Large intestine (tissue), 3 donors: ENCODE results near the gene PON2. TPM values are rescaled to one million over a fixed set of nuclear protein-coding genes. Genes with fewer than 3 reads are reported as not detected.

ENCODE experiments used
- DNase-seq, 2 donors: peaks; one replicate each; pipeline versions ENCODE4 v3.0.0 to v3.0.0-alpha.2; 2013
- H3K27ac ChIP-seq: one replicate; pipeline ENCODE4 v1.5.1; 2013; ENCODE audit warnings: low read length
- H3K27me3 ChIP-seq: 2 replicates; pipeline ENCODE4 v1.6.1; 2013; ENCODE audit warnings: low read length; ENCODE audit not compliant: control insufficient read depth, insufficient read depth
- H3K36me3 ChIP-seq: 2 replicates; pipeline ENCODE4 v1.6.1; 2013; ENCODE audit warnings: low read length; ENCODE audit not compliant: control insufficient read depth, insufficient read depth
- H3K4me1 ChIP-seq: one replicate; pipeline ENCODE4 v1.6.1; 2013; ENCODE audit warnings: low read length; ENCODE audit not compliant: control insufficient read depth, insufficient read depth
- H3K4me3 ChIP-seq: one replicate; pipeline ENCODE4 v1.5.1; 2013; ENCODE audit warnings: low read length
- H3K9me3 ChIP-seq: one replicate; pipeline ENCODE4 v1.6.1; 2013; ENCODE audit warnings: mild to moderate bottlenecking, low read depth, low read length, moderate library complexity; ENCODE audit not compliant: control insufficient read depth
- WGBS: methylation state at CpG from one replicate; pipeline ENCODE4 v1.1.5; 2013; ENCODE audit warnings: low lambda C conversion rate; ENCODE audit not compliant: insufficient coverage; 5-methylcytosine and 5-hydroxymethylcytosine counted together
- polyA plus RNA-seq: library from polyadenylated mRNA; unstranded; fragments of 120-200 nt; gene quantifications from one replicate; pipeline ENCODE4 v1.2.1, GENCODE V29; 2013

The PON2 gene
- polyA plus RNA-seq, 1 donor: 363 TPM

- no CpG with 5 or more reads among the region's 3 CpGs for WGBS
- Histone ChIP-seq H3K27me3 (no peaks in the 10 kb centered on the region), H3K27ac (no peak overlapping the region), H3K4me3 (no peak overlapping the region), H3K4me1 (no peaks in the 10 kb centered on the region), H3K36me3 (peaks cover 42% of the 10 kb centered on the region), H3K9me3 (no peaks in the 10 kb centered on the region)
- no peak for DNase-seq
Measured at GRCh38 chr7:95411036-95411435, 23.8 kb downstream of the PON2 start.

GRCh38 chr7:95407751-95408150 lies 27.1 kb downstream of the PON2 start:
- Histone ChIP-seq H3K27me3 (no peaks in the 10 kb centered on the region), H3K36me3 (peaks cover 47% of the 10 kb centered on the region), H3K4me1 (no peaks in the 10 kb centered on the region), H3K4me3 (no peak overlapping the region), H3K27ac (no peak overlapping the region), H3K9me3 (no peaks in the 10 kb centered on the region)
- peak in 1 of 2 donors; percentile 36 for DNase-seq
- WGBS: 40% methylated on average over 1 of the region's 2 CpGs

GRCh38 chr7:95405800-95406199 lies 29.0 kb downstream of the PON2 start:
- Histone ChIP-seq H3K27ac (no peak overlapping the region), H3K4me1 (no peaks in the 10 kb centered on the region), H3K4me3 (no peak overlapping the region), H3K36me3 (peaks cover 33% of the 10 kb centered on the region), H3K9me3 (no peaks in the 10 kb centered on the region), H3K27me3 (no peaks in the 10 kb centered on the region)
- WGBS: 97% methylated on average over 5 of the region's 6 CpGs
- DNase-seq: no peak

- Histone ChIP-seq H3K9me3 (no peaks in the 10 kb centered on the region), H3K36me3 (peaks cover 29% of the 10 kb centered on the region), H3K4me1 (no peaks in the 10 kb centered on the region), H3K27me3 (no peaks in the 10 kb centered on the region), H3K4me3 (no peak overlapping the region), H3K27ac (no peak overlapping the region)
- WGBS: no CpG with 5 or more reads among the region's 3 CpGs
- no peak for DNase-seq
Measured at GRCh38 chr7:95405208-95405607, 29.6 kb downstream of the PON2 start.

GRCh38 chr7:95404316-95404865 lies 30.4 kb downstream of the PON2 start:
- no peaks in the 10 kb centered on the region for H3K4me1 ChIP-seq
- H3K27me3 ChIP-seq: no peaks in the 10 kb centered on the region
- no peak overlapping the region for H3K4me3 ChIP-seq
- H3K9me3 ChIP-seq: no peaks in the 10 kb centered on the region
- peaks cover 23% of the 10 kb centered on the region for H3K36me3 ChIP-seq
- DNase-seq: no peak
- WGBS: no CpG with 5 or more reads among the region's 4 CpGs
- H3K27ac ChIP-seq: no peak overlapping the region

GRCh38 chr7:95398155-95398940 lies 36.5 kb downstream of the PON2 start:
- Histone ChIP-seq H3K36me3 (peaks cover 3% of the 10 kb centered on the region), H3K4me1 (no peaks in the 10 kb centered on the region), H3K27me3 (no peaks in the 10 kb centered on the region), H3K4me3 (peak overlapping the region; percentile 55), H3K9me3 (no peaks in the 10 kb centered on the region), H3K27ac (no peak overlapping the region)
- 100% methylated on average over 1 of the region's 4 CpGs for WGBS
- peak; percentile 67 to 79 for DNase-seq

GRCh38 chr7:95397381-95397780 lies 37.4 kb downstream of the PON2 start:
- DNase-seq: peak in 1 of 2 donors; percentile 36
- H3K27ac ChIP-seq: no peak overlapping the region
- WGBS: 50% methylated on average over 1 of the region's 3 CpGs

GRCh38 chr7:95396136-95397032 lies 38.4 kb downstream of the PON2 start, which contains the start of gene PON3:
TSS of gene PON3 (minus strand) at chr7:95396375. CDS start at chr7:95396350, 25 bp downstream.
- Histone ChIP-seq H3K4me1 (no peaks in the 10 kb centered on the region), H3K27ac (peak within 1 kb of the TSS; percentile 59), H3K9me3 (no peaks in the 10 kb centered on the region), H3K27me3 (no peaks in the 10 kb centered on the region), H3K4me3 (peak within 1 kb of the TSS; percentile 55), H3K36me3 (no peaks in the 10 kb centered on the region)
- no CpG with 5 or more reads among the region's 68 CpGs for WGBS
- peak; percentile 31 to 87 for DNase-seq

More at GRCh38 chr7:95397381-95397780, 37.4 kb downstream of the PON2 start:
- H3K9me3 ChIP-seq: no peaks in the 10 kb centered on the region
- no peaks in the 10 kb centered on the region for H3K4me1 ChIP-seq
- peak overlapping the region; percentile 55 for H3K4me3 ChIP-seq
- H3K36me3 ChIP-seq: no peaks in the 10 kb centered on the region
- no peaks in the 10 kb centered on the region for H3K27me3 ChIP-seq

- Histone ChIP-seq H3K4me1 (no peaks in the 10 kb centered on the region), H3K27me3 (no peaks in the 10 kb centered on the region), H3K36me3 (no peaks in the 10 kb centered on the region), H3K9me3 (no peaks in the 10 kb centered on the region), H3K27ac (no peak overlapping the region), H3K4me3 (peak overlapping the region; percentile 55)
- WGBS: no CpG with 5 or more reads among the region's 11 CpGs
- no peak for DNase-seq
Measured at GRCh38 chr7:95395755-95396135, 39.1 kb downstream of the PON2 start.

- no CpG with 5 or more reads among the region's 3 CpGs for WGBS
- H3K27ac ChIP-seq: no peak overlapping the region
- no peaks in the 10 kb centered on the region for H3K27me3 ChIP-seq
- no peak for DNase-seq
- no peak overlapping the region for H3K4me3 ChIP-seq
- H3K4me1 ChIP-seq: no peaks in the 10 kb centered on the region
- no peaks in the 10 kb centered on the region for H3K36me3 ChIP-seq
- H3K9me3 ChIP-seq: no peaks in the 10 kb centered on the region
Measured at GRCh38 chr7:95394370-95394769, 40.5 kb downstream of the PON2 start.
